HEK293 (cell line): Measurements from ENCODE around the gene PRRC2B.

Experiments used
- BCL6B ChIP-seq: fragments of 450-650 bp; formaldehyde crosslinking; IDR thresholded peaks from 2 replicates; pipeline ENCODE4 v1.5.1; 2017; ENCODE audit warnings: missing biosample characterization, missing genetic modification characterization
- HIC1 ChIP-seq: fragments of 450-650 bp; formaldehyde crosslinking; IDR thresholded peaks from 2 replicates; pipeline ENCODE4 v1.5.1; 2016; ENCODE audit warnings: missing biosample characterization, missing genetic modification characterization
- OSR2 ChIP-seq: fragments of 450-650 bp; formaldehyde crosslinking; IDR thresholded peaks from 2 replicates; pipeline ENCODE4 v1.5.1; 2016; ENCODE audit warnings: missing biosample characterization, missing genetic modification characterization
- PRDM6 ChIP-seq: fragments of 450-650 bp; formaldehyde crosslinking; IDR thresholded peaks from 2 replicates; pipeline ENCODE4 v1.5.1; 2017; ENCODE audit warnings: missing biosample characterization, missing genetic modification characterization
- SALL2 ChIP-seq: fragments of 450-650 bp; formaldehyde crosslinking; IDR thresholded peaks from 2 replicates; pipeline ENCODE4 v1.5.0; 2017; ENCODE audit warnings: missing biosample characterization, mild to moderate bottlenecking, missing genetic modification characterization, borderline replicate concordance
- SP7 ChIP-seq: fragments of 450-650 bp; formaldehyde crosslinking; IDR thresholded peaks from 2 replicates; pipeline ENCODE4 v1.5.1; 2016; ENCODE audit warnings: missing biosample characterization, missing genetic modification characterization
- WT1 ChIP-seq: fragments of 450-650 bp; formaldehyde crosslinking; IDR thresholded peaks from 2 replicates; pipeline ENCODE4 v1.5.1; 2016; ENCODE audit warnings: missing biosample characterization, missing genetic modification characterization
- ZBTB10 ChIP-seq: fragments of 450-650 bp; formaldehyde crosslinking; IDR thresholded peaks from 2 replicates; pipeline ENCODE4 v1.5.1; 2016; ENCODE audit warnings: missing biosample characterization, missing genetic modification characterization
- ZBTB21 ChIP-seq: fragments of 450-650 bp; formaldehyde crosslinking; IDR thresholded peaks from 2 replicates; pipeline ENCODE4 v1.5.1; 2017; ENCODE audit warnings: missing biosample characterization, missing genetic modification characterization
- ZBTB26 ChIP-seq: fragments of 450-650 bp; formaldehyde crosslinking; optimal IDR thresholded peaks from 2 replicates; pipeline ENCODE3; 2016; ENCODE audit warnings: missing biosample characterization, mild to moderate bottlenecking, missing genetic modification characterization
- ZBTB48 ChIP-seq: fragments of 450-650 bp; formaldehyde crosslinking; IDR thresholded peaks from 2 replicates; pipeline ENCODE4 v1.5.1; 2016; ENCODE audit warnings: missing biosample characterization, missing genetic modification characterization
- ZBTB49 ChIP-seq: fragments of 450-650 bp; formaldehyde crosslinking; IDR thresholded peaks from 2 replicates; pipeline ENCODE4 v1.5.1; 2016; ENCODE audit warnings: missing biosample characterization, missing genetic modification characterization, low read depth
- ZNF148 ChIP-seq: fragments of 450-650 bp; formaldehyde crosslinking; IDR thresholded peaks from 2 replicates; pipeline ENCODE4 v1.5.0; 2017; ENCODE audit warnings: missing biosample characterization, missing genetic modification characterization, borderline replicate concordance
- ZNF37A ChIP-seq: fragments of 450-650 bp; IDR thresholded peaks from 2 replicates; pipeline ENCODE4 v1.5.1; 2018; ENCODE audit warnings: missing biosample characterization, missing genetic modification characterization
- ZNF513 ChIP-seq: fragments of 450-650 bp; IDR thresholded peaks from 2 replicates; pipeline ENCODE4 v1.5.1; 2018; ENCODE audit warnings: missing biosample characterization, missing genetic modification characterization
- ZNF530 ChIP-seq: fragments of 450-650 bp; formaldehyde crosslinking; IDR thresholded peaks from 2 replicates; pipeline ENCODE4 v1.5.1; 2016; ENCODE audit warnings: low read depth, missing biosample characterization, missing genetic modification characterization
- ZNF623 ChIP-seq: fragments of 450-650 bp; formaldehyde crosslinking; IDR thresholded peaks from 2 replicates; pipeline ENCODE4 v1.5.1; 2016; ENCODE audit warnings: missing biosample characterization, missing genetic modification characterization
- ZNF629 ChIP-seq: fragments of 450-650 bp; formaldehyde crosslinking; IDR thresholded peaks from 2 replicates; pipeline ENCODE4 v1.5.1; 2017; ENCODE audit warnings: missing biosample characterization, missing genetic modification characterization
- ZNF677 ChIP-seq: fragments of 450-650 bp; IDR thresholded peaks from 2 replicates; pipeline ENCODE4 v1.5.0; 2018; ENCODE audit warnings: missing biosample characterization, mild to moderate bottlenecking, missing genetic modification characterization, moderate library complexity
- ZNF791 ChIP-seq: fragments of 450-650 bp; formaldehyde crosslinking; IDR thresholded peaks from 2 replicates; pipeline ENCODE4 v1.5.1; 2016; ENCODE audit warnings: missing biosample characterization, missing genetic modification characterization
- ZNF792 ChIP-seq: fragments of 450-650 bp; formaldehyde crosslinking; IDR thresholded peaks from 2 replicates; pipeline ENCODE4 v1.5.1; 2016; ENCODE audit warnings: missing biosample characterization, missing genetic modification characterization
- ZXDB ChIP-seq: fragments of 450-650 bp; formaldehyde crosslinking; IDR thresholded peaks from 2 replicates; pipeline ENCODE4 v1.5.1; 2016; ENCODE audit warnings: missing biosample characterization, missing genetic modification characterization

PRRC2B gene

GRCh38 chr9:131418143-131419025, 24.5 kb downstream of the PRRC2B start (continued):
- TF ChIP-seq ZBTB26 (tag by site-specific recombination) (no peak), ZNF37A (no peak), ZXDB (tag by site-specific recombination) (peak; percentile 20; the same call in 1 of the 2 replicates), OSR2 (tag by site-specific recombination) (no peak), ZNF623 (tag by site-specific recombination) (0 out of 2 replicates have a peak, but pooled peaks have one; percentile 9), ZBTB49 (tag by site-specific recombination) (no peak), ZNF677 (no peak), ZNF513 (tag by site-specific recombination) (no peak), BCL6B (tag by site-specific recombination) (no peak), ZNF792 (0 out of 2 replicates have a peak, but pooled peaks have one; percentile 44), HIC1 (tag by site-specific recombination) (peak; percentile 23; the same call in 1 of the 2 replicates), PRDM6 (tag by site-specific recombination) (peak; percentile 53), ZNF629 (tag by site-specific recombination) (peak; percentile 76), ZBTB21 (0 out of 2 replicates have a peak, but pooled peaks have one; percentile 19), SALL2 (tag by site-specific recombination) (no peak), ZNF530 (tag by site-specific recombination) (no peak), ZNF791 (no peak), SP7 (peak; percentile 31; the same call in 1 of the 2 replicates), ZBTB48 (tag by site-specific recombination) (0 out of 2 replicates have a peak, but pooled peaks have one; percentile 9), ZNF148 (no peak), WT1 (tag by site-specific recombination) (peak; percentile 10; the same call in 1 of the 2 replicates), ZBTB10 (no peak)
